ENCODE measurements around the gene TANGO2.

- TF ChIP-seq SP1 (IDR thresholded peaks at IDR 0.05; ENCODE audit: low read depth, low read length) (no peak), CEBPB (IDR thresholded peaks at IDR 0.05; ENCODE audit: low read depth, low read length) (no peak), ATF3 (IDR thresholded peaks at IDR 0.05; ENCODE audit: insufficient read depth, low read depth, low read length) (no peak), MAX (IDR thresholded peaks at IDR 0.05) (no peak), CTCF (IDR thresholded peaks at IDR 0.05; ENCODE audit: control extremely low read depth in 1 of 3, insufficient read depth in 1 of 3, low read depth in 1 of 3, low read length in 3 of 3) (no peak), SIRT6 (IDR thresholded peaks at IDR 0.05; ENCODE audit: low read length) (no peak), SP2 (IDR thresholded peaks at IDR 0.05; ENCODE audit: low read length) (no peak)
These were observed 27.0 kb upstream of the TANGO2 start for GRCh38 chr22:19993926-19994325.

All from H1 (cell line).